Measurements from ENCODE around the gene CDH20.

GRCh38 chr18:61400016-61400635, 66.9 kb downstream of the CDH20 start:
- no peak for TF ChIP-seq DMAP1 (CRISPR knock-in tag; IDR thresholded peaks at IDR 0.05)
- no peak for TF ChIP-seq ZNF350 (CRISPR knock-in tag; IDR thresholded peaks at IDR 0.05; ENCODE audit: borderline replicate concordance, low read depth)
- TF ChIP-seq, protein P1, sequence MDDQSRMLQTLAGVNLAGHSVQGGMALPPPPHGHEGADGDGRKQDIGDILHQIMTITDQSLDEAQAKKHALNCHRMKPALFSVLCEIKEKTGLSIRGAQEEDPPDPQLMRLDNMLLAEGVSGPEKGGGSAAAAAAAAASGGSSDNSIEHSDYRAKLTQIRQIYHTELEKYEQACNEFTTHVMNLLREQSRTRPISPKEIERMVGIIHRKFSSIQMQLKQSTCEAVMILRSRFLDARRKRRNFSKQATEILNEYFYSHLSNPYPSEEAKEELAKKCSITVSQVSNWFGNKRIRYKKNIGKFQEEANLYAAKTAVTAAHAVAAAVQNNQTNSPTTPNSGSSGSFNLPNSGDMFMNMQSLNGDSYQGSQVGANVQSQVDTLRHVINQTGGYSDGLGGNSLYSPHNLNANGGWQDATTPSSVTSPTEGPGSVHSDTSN (CRISPR knock-in tag; IDR thresholded peaks at IDR 0.05; ENCODE audit: borderline replicate concordance) = no peak
- TF ChIP-seq E2F1 (CRISPR knock-in tag; IDR thresholded peaks at IDR 0.05) = no peak
- TF ChIP-seq ZKSCAN1 (IDR thresholded peaks at IDR 0.05; ENCODE audit: low read length) = no peak
- TF ChIP-seq, protein P2, sequence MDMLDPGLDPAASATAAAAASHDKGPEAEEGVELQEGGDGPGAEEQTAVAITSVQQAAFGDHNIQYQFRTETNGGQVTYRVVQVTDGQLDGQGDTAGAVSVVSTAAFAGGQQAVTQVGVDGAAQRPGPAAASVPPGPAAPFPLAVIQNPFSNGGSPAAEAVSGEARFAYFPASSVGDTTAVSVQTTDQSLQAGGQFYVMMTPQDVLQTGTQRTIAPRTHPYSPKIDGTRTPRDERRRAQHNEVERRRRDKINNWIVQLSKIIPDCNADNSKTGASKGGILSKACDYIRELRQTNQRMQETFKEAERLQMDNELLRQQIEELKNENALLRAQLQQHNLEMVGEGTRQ (IDR thresholded peaks at IDR 0.05; ENCODE audit: low read depth, low read length) = no peak
- TF ChIP-seq, protein P2 (CRISPR knock-in tag; IDR thresholded peaks at IDR 0.05; ENCODE audit: borderline replicate concordance) = no peak
